Mucosa of rectum (tissue), 2 donors: Measurements from ENCODE around the gene PANK1.
"Not testable (repeated sequence)": the region's sequence is repeated elsewhere in the genome, so short reads cannot be mapped to it uniquely, and the experiment has no call there.

Experiments
- H3K27ac ChIP-seq, 2 donors: one replicate each; pipeline ENCODE4 v1.7.0; 2013; ENCODE audit warnings: inconsistent platforms in 2 of 2, low read depth in 2 of 2, low read length in 2 of 2
- H3K27me3 ChIP-seq, 2 donors: one replicate each; pipeline ENCODE4 v1.7.0; 2013; ENCODE audit warnings: low read length in 2 of 2; ENCODE audit not compliant: control insufficient read depth in 2 of 2, insufficient read depth in 2 of 2
- H3K36me3 ChIP-seq, 2 donors: one replicate each; pipeline ENCODE4 v1.7.0; 2013; ENCODE audit warnings: low read length in 2 of 2; ENCODE audit not compliant: control insufficient read depth in 2 of 2, insufficient read depth in 2 of 2
- H3K4me1 ChIP-seq, 2 donors: one replicate each; pipeline ENCODE4 v1.7.0; 2013; ENCODE audit warnings: low read length in 2 of 2, mild to moderate bottlenecking in 1 of 2; ENCODE audit not compliant: control insufficient read depth in 2 of 2, insufficient read depth in 2 of 2
- H3K4me3 ChIP-seq, 2 donors: one replicate each; pipeline ENCODE4 v1.7.0; 2013; ENCODE audit warnings: low read length in 2 of 2
- H3K9ac ChIP-seq, 2 donors: one replicate each; pipeline ENCODE4 v1.7.0; 2013; ENCODE audit warnings: low read length in 2 of 2, low read depth in 1 of 2, mild to moderate bottlenecking in 1 of 2
- H3K9me3 ChIP-seq, 2 donors: one replicate each; pipeline ENCODE4 v1.7.0; 2013; ENCODE audit warnings: low read length in 2 of 2; ENCODE audit not compliant: control insufficient read depth in 2 of 2
- donor health status: healthy.
- donor health status: Normal muscosa, but diverticular disease.

Gene PANK1

GRCh38 chr10:89625041-89625765 is 19.8 kb downstream of the PANK1 start:
- Histone ChIP-seq H3K27me3 (no peaks in the 10 kb centered on the region), H3K36me3 (no peaks in the 10 kb centered on the region), H3K27ac (no peak overlapping the region), H3K4me3 (no peak overlapping the region), H3K9me3 (no peaks in the 10 kb centered on the region), H3K4me1 (no peaks in the 10 kb centered on the region), H3K9ac (no peak overlapping the region)

- Histone ChIP-seq H3K27ac (no peak overlapping the region), H3K4me1 (no peaks in the 10 kb centered on the region), H3K4me3 (no peak overlapping the region), H3K27me3 (no peaks in the 10 kb centered on the region), H3K9ac (no peak overlapping the region), H3K9me3 (no peaks in the 10 kb centered on the region), H3K36me3 (no peaks in the 10 kb centered on the region)
Measured at GRCh38 chr10:89624020-89624419, 21.0 kb downstream of the PANK1 start.

GRCh38 chr10:89622151-89622550 is 22.9 kb downstream of the PANK1 start:
- no peak overlapping the region for H3K9ac ChIP-seq
- no peaks in the 10 kb centered on the region for H3K4me1 ChIP-seq
- no peaks in the 10 kb centered on the region for H3K27me3 ChIP-seq
- H3K9me3 ChIP-seq: no peaks in the 10 kb centered on the region
- H3K27ac ChIP-seq: no peak overlapping the region
- H3K36me3 ChIP-seq: no peaks in the 10 kb centered on the region
- no peak overlapping the region for H3K4me3 ChIP-seq

GRCh38 chr10:89621438-89621837 is 23.6 kb downstream of the PANK1 start:
- H3K36me3 ChIP-seq: no peaks in the 10 kb centered on the region
- no peak overlapping the region for H3K9ac ChIP-seq
- no peaks in the 10 kb centered on the region for H3K9me3 ChIP-seq
- H3K4me1 ChIP-seq: no peaks in the 10 kb centered on the region
- H3K4me3 ChIP-seq: no peak overlapping the region
- no peak overlapping the region for H3K27ac ChIP-seq
- no peaks in the 10 kb centered on the region for H3K27me3 ChIP-seq

- H3K36me3 ChIP-seq, H3K9ac ChIP-seq, H3K4me3 ChIP-seq, H3K9me3 ChIP-seq, H3K4me1 ChIP-seq, H3K27me3 ChIP-seq, H3K27ac ChIP-seq: not testable (repeated sequence)
Measured at GRCh38 chr10:89620296-89620695, 24.7 kb downstream of the PANK1 start.

GRCh38 chr10:89615824-89616223 is 29.2 kb downstream of the PANK1 start:
- no peaks in the 10 kb centered on the region for H3K4me1 ChIP-seq
- no peaks in the 10 kb centered on the region for H3K27me3 ChIP-seq
- no peak overlapping the region for H3K4me3 ChIP-seq
- peaks cover 3 to 9% of the 10 kb centered on the region in 2 donors for H3K36me3 ChIP-seq
- H3K27ac ChIP-seq: no peak overlapping the region
- no peaks in the 10 kb centered on the region for H3K9me3 ChIP-seq
- no peak overlapping the region for H3K9ac ChIP-seq

- H3K9me3 ChIP-seq: no peaks in the 10 kb centered on the region
- no peaks in the 10 kb centered on the region for H3K4me1 ChIP-seq
- no peak overlapping the region for H3K9ac ChIP-seq
- H3K4me3 ChIP-seq: no peak overlapping the region
- no peaks in the 10 kb centered on the region for H3K27me3 ChIP-seq
- H3K36me3 ChIP-seq: peaks cover 3 to 10% of the 10 kb centered on the region in 2 donors
- no peak overlapping the region for H3K27ac ChIP-seq
Measured at GRCh38 chr10:89615112-89615511, 29.9 kb downstream of the PANK1 start.

- no peaks in the 10 kb centered on the region for H3K4me1 ChIP-seq
- no peak overlapping the region for H3K4me3 ChIP-seq
- H3K36me3 ChIP-seq: peaks cover 8 to 16% of the 10 kb centered on the region in 2 donors
- H3K9me3 ChIP-seq: no peaks in the 10 kb centered on the region
- H3K27ac ChIP-seq: no peak overlapping the region
- H3K27me3 ChIP-seq: no peaks in the 10 kb centered on the region
- no peak overlapping the region for H3K9ac ChIP-seq
Measured at GRCh38 chr10:89613582-89613981, 31.5 kb downstream of the PANK1 start.

GRCh38 chr10:89611282-89611681 is 33.8 kb downstream of the PANK1 start:
- Histone ChIP-seq H3K4me1 (no peaks in the 10 kb centered on the region), H3K9me3 (no peaks in the 10 kb centered on the region)

GRCh38 chr10:89609833-89610346 is 35.2 kb downstream of the PANK1 start:
- Histone ChIP-seq H3K27ac (no peak overlapping the region), H3K9me3 (no peaks in the 10 kb centered on the region), H3K27me3 (no peaks in the 10 kb centered on the region), H3K9ac (no peak overlapping the region), H3K4me1 (no peaks in the 10 kb centered on the region), H3K36me3 (peaks cover 8 to 16% of the 10 kb centered on the region in 2 donors), H3K4me3 (no peak overlapping the region)

More at GRCh38 chr10:89611282-89611681, 33.8 kb downstream of the PANK1 start:
- H3K27ac ChIP-seq: no peak overlapping the region
- H3K4me3 ChIP-seq: no peak overlapping the region
- no peak overlapping the region for H3K9ac ChIP-seq
- peaks cover 8 to 16% of the 10 kb centered on the region in 2 donors for H3K36me3 ChIP-seq
- no peaks in the 10 kb centered on the region for H3K27me3 ChIP-seq
